A549 (cell line): ENCODE results near the gene RASA2. TPM values are rescaled to one million over a fixed set of nuclear protein-coding genes. Genes with fewer than 3 reads are reported as not detected.

ENCODE experiments used
- ATAC-seq, 2 experiments: fragments of 200-7000 bp in 1 of 2; fragments of >200 bp in 1 of 2; cut with Nextera tagmentation in 1 of 2; cut with Tn5 transposase in 1 of 2; 3 replicates each; pipeline versions ENCODE4 v1.8.0 to v1.9.1; 2018 to 2020; ENCODE audit warnings: mild to moderate bottlenecking in 1 of 2, moderate library complexity in 1 of 2
- CTCF ChIA-PET: fragments of 300-600 bp; sonication (Branson Sonifier 250); formaldehyde crosslinking; extraction: SDS; loops from one replicate; lab custom pipeline; 2021; ENCODE audit warnings: antibody characterized with exemption, inconsistent platforms; lab: Yijun Ruan, JAX
- POLR2A ChIA-PET: fragments of 350-600 bp; formaldehyde crosslinking; extraction: SDS; loops from one replicate; lab custom pipeline; 2021; ENCODE audit warnings: antibody characterized with exemption, inconsistent platforms; lab: Yijun Ruan, JAX
- DNase-seq, 2 experiments: peaks; one replicate each; pipeline versions ENCODE4 v3.0.0 to v3.0.0-alpha.2; 2011 to 2016; ENCODE audit warnings: low read depth in 1 of 2, low spot score in 1 of 2
- FAIRE-seq: peaks from 2 replicates; lab custom pipeline; 2011; peaks lifted over from hg19 to GRCh38; lab: Jason Lieb, UNC
- H3K27ac ChIP-seq, 2 experiments: fragments of >200 bp; sonication (Bioruptor Twin); formaldehyde crosslinking; 3 replicates each; pipeline ENCODE4 v1.5.1; 2016 to 2017
- H3K4me1 ChIP-seq: fragments of >200 bp; sonication (Bioruptor Twin); formaldehyde crosslinking; 3 replicates; pipeline ENCODE4 v1.6.1; 2016
- H3K4me2 ChIP-seq: fragments of >200 bp; sonication (Bioruptor Twin); formaldehyde crosslinking; 3 replicates; pipeline ENCODE4 v1.6.1; 2016
- H3K4me3 ChIP-seq: fragments of >200 bp; sonication (Bioruptor Twin); formaldehyde crosslinking; 3 replicates; pipeline ENCODE4 v1.5.1; 2016
- H3K9me3 ChIP-seq: fragments of >200 bp; sonication (Bioruptor Twin); formaldehyde crosslinking; 3 replicates; pipeline ENCODE4 v1.6.1; 2016
- CEBPB ChIP-seq, 2 experiments: fragments of >200 bp in 1 of 2; sonication (Bioruptor Twin) in 1 of 2; formaldehyde crosslinking in 1 of 2; IDR thresholded peaks; 2 replicates each; pipeline ENCODE4 v1.6.1; 2012 to 2016
- CHD4 ChIP-seq: fragments of 200-600 bp; sonication (generic); IDR thresholded peaks from 2 replicates; pipeline ENCODE4 v1.6.1; 2016; ENCODE audit warnings: antibody characterized with exemption, mild to moderate bottlenecking, borderline replicate concordance
- EHF ChIP-seq: fragments of 250-450 bp; sonication (Bioruptor Pico); IDR thresholded peaks from 2 replicates; pipeline ENCODE4 v1.5.0; 2020; ENCODE audit warnings: mild to moderate bottlenecking
- ELK1 ChIP-seq: fragments of 150-350 bp; IDR thresholded peaks from 2 replicates; pipeline ENCODE4 v1.6.1; 2014; ENCODE audit warnings: low read depth, mild to moderate bottlenecking, low read length
- EP300 ChIP-seq, 2 experiments: fragments of >200 bp; sonication (Bioruptor Twin); formaldehyde crosslinking; IDR thresholded peaks; 2 replicates in 1 of 2; 3 replicates in 1 of 2; pipeline ENCODE4 v1.6.1; 2016 to 2017
- ESRRA ChIP-seq: fragments of 150-350 bp; IDR thresholded peaks from 2 replicates; pipeline ENCODE4 v1.6.1; 2014; ENCODE audit warnings: mild to moderate bottlenecking, low read length, borderline replicate concordance
- FOSB ChIP-seq: fragments of 250-450 bp; sonication (Bioruptor Pico); IDR thresholded peaks from 2 replicates; pipeline ENCODE4 v1.5.0; 2020; ENCODE audit warnings: mild to moderate bottlenecking, moderate library complexity
- GATA3 ChIP-seq: IDR thresholded peaks from 2 replicates; pipeline ENCODE4 v1.6.1; 2012; ENCODE audit warnings: borderline replicate concordance
- HES2 ChIP-seq: fragments of >200 bp; sonication (Bioruptor Twin); formaldehyde crosslinking; IDR thresholded peaks from 2 replicates; pipeline ENCODE4 v1.6.1; 2016
- HMGXB4 ChIP-seq: fragments of 250-450 bp; sonication (Bioruptor Pico); IDR thresholded peaks from 2 replicates; pipeline ENCODE4 v1.5.0; 2021; ENCODE audit warnings: mild to moderate bottlenecking, moderate library complexity, borderline replicate concordance
- HOXB13 ChIP-seq: fragments of 250-450 bp; sonication (Bioruptor Pico); IDR thresholded peaks from 2 replicates; pipeline ENCODE4 v1.5.0; 2020; ENCODE audit warnings: low read depth, mild to moderate bottlenecking, moderate library complexity
- HOXB5 ChIP-seq: fragments of 250-450 bp; sonication (Bioruptor Pico); IDR thresholded peaks from 2 replicates; pipeline ENCODE4 v1.5.0; 2020; ENCODE audit warnings: mild to moderate bottlenecking, moderate library complexity
- JUN ChIP-seq, 2 experiments: fragments of >200 bp; sonication (Bioruptor Twin); formaldehyde crosslinking; IDR thresholded peaks; 2 replicates in 1 of 2; 3 replicates in 1 of 2; pipeline ENCODE4 v1.6.1; 2016 to 2017
- JUNB ChIP-seq: fragments of >200 bp; sonication (Bioruptor Twin); formaldehyde crosslinking; IDR thresholded peaks from 2 replicates; pipeline ENCODE4 v1.6.1; 2016
- KDM5A ChIP-seq: fragments of 200-600 bp; sonication (generic); IDR thresholded peaks from 2 replicates; pipeline ENCODE4 v1.6.1; 2016; ENCODE audit warnings: antibody characterized with exemption, mild to moderate bottlenecking
- MAFK ChIP-seq: fragments of 450-650 bp; IDR thresholded peaks from 2 replicates; pipeline ENCODE4 v1.6.1; 2014; ENCODE audit not compliant: partially characterized antibody
- MAZ ChIP-seq: fragments of 150-350 bp; IDR thresholded peaks from 2 replicates; pipeline ENCODE4 v1.6.1; 2014; ENCODE audit warnings: antibody characterized with exemption, low read depth, low read length, borderline replicate concordance
- NPAS2 ChIP-seq: fragments of 250-450 bp; sonication (Bioruptor Pico); IDR thresholded peaks from 2 replicates; pipeline ENCODE4 v1.8.0; 2022; ENCODE audit warnings: mild to moderate bottlenecking, moderate library complexity, borderline replicate concordance
- PBX3 ChIP-seq: IDR thresholded peaks from 2 replicates; pipeline ENCODE4 v1.6.1; 2012
- POLR2A ChIP-seq: IDR thresholded peaks from 2 replicates; pipeline ENCODE4 v1.6.1; 2012; ENCODE audit warnings: mild to moderate bottlenecking, low read length
- POLR2AphosphoS2 ChIP-seq: conservative IDR thresholded peaks from 2 replicates; pipeline ENCODE4 v1.6.1; 2012; ENCODE audit warnings: low read length, improper control_type of control experiment, inconsistent platforms
- RAD21 ChIP-seq, 2 experiments: fragments of >200 bp in 1 of 2; sonication (Bioruptor Twin) in 1 of 2; formaldehyde crosslinking in 1 of 2; IDR thresholded peaks in 1 of 2; conservative IDR thresholded peaks in 1 of 2; 2 replicates in 1 of 2; 3 replicates in 1 of 2; pipeline ENCODE4 v1.6.1; 2012 to 2018; ENCODE audit warnings: inconsistent platforms in 1 of 2
- REST ChIP-seq: fragments of 200-600 bp; sonication (generic); IDR thresholded peaks from 2 replicates; pipeline ENCODE4 v1.6.1; 2016; ENCODE audit warnings: antibody characterized with exemption, mild to moderate bottlenecking, moderate library complexity
- SMC3 ChIP-seq: fragments of >200 bp; sonication (Bioruptor Twin); formaldehyde crosslinking; IDR thresholded peaks from 3 replicates; pipeline ENCODE4 v1.6.1; 2018; ENCODE audit warnings: inconsistent platforms
- SREBF2 ChIP-seq: fragments of 450-650 bp; IDR thresholded peaks from 2 replicates; pipeline ENCODE4 v1.6.1; 2014; ENCODE audit warnings: mild to moderate bottlenecking, moderate library complexity
- USF2 ChIP-seq: fragments of 450-650 bp; IDR thresholded peaks from 2 replicates; pipeline ENCODE4 v1.6.1; 2014; ENCODE audit warnings: antibody characterized with exemption
- ZFP36 ChIP-seq: fragments of 450-650 bp; IDR thresholded peaks from 2 replicates; pipeline ENCODE4 v1.6.1; 2014; ENCODE audit warnings: borderline replicate concordance; ENCODE audit not compliant: partially characterized antibody
- WGBS: methylation state at CpG from one replicate; pipeline ENCODE4 v1.1.6; 2017; ENCODE audit errors: missing lambda C conversion rate; 5-methylcytosine and 5-hydroxymethylcytosine counted together
- polyA plus RNA-seq, 4 experiments: library from polyadenylated mRNA; depleted of rRNA in 3 of 4; stranded (reverse); fragments of >200 nt; fragmentation: RNase III in 1 of 4; extraction: RNeasy Plus Mini Kit Qiagen cat#74134 plus additional on column Dnase treatment in 1 of 4; gene quantifications; 2 replicates in 3 of 4; 3 replicates in 1 of 4; pipeline ENCODE4 v1.2.3, GENCODE V29; 2011 to 2017

Gene RASA2
- polyA plus RNA-seq, 2 of the 4 experiments (the other 2 are of a cell fraction) = 6.7 to 12.0 TPM

GRCh38 chr3:141618103-141618910 is 131.5 kb downstream of the RASA2 start:
- Histone ChIP-seq H3K4me1 (no peaks in the 10 kb centered on the region), H3K4me2 (no peak overlapping the region), H3K4me3 (no peak overlapping the region), H3K27ac (no peak overlapping the region), H3K9me3 (no peaks in the 10 kb centered on the region)
- no peak for TF ChIP-seq FOSB (CRISPR knock-in tag)
- TF ChIP-seq POLR2A = no peak
- TF ChIP-seq NPAS2 (CRISPR knock-in tag) = no peak
- TF ChIP-seq SMC3 = no peak
- TF ChIP-seq KDM5A = no peak
- TF ChIP-seq HOXB5 (CRISPR knock-in tag) = no peak
- no peak for TF ChIP-seq PBX3
- TF ChIP-seq CEBPB (IDR thresholded peaks at IDR 0.05) = no peak
- TF ChIP-seq EHF (CRISPR knock-in tag) = no peak
- TF ChIP-seq ZFP36 = no peak
- no peak for TF ChIP-seq ELK1
- no peak for TF ChIP-seq HES2
- 93% methylated on average over 6 of the region's 6 CpGs for WGBS
- ATAC-seq (no peak), DNase-seq (no peak), FAIRE-seq (no peak)
- ChIA-PET CTCF (interaction anchor here (0.6 to 1.2 kb wide), 2 partner anchors 307 to 310 kb away, joined by 3 read pairs; no protein-coding TSS in a partner anchor), POLR2A (no interaction called here)

GRCh38 chr3:141618938-141619337 is 132.1 kb downstream of the RASA2 start:
- no peak for FAIRE-seq
- POLR2A ChIA-PET = no interaction called here
- WGBS = 93% methylated on average over 8 of the region's 8 CpGs
- no peak for ATAC-seq
- Histone ChIP-seq H3K4me2 (no peak overlapping the region), H3K4me1 (no peaks in the 10 kb centered on the region)
- TF ChIP-seq RAD21 (conservative IDR thresholded peaks at IDR 0.05 in 1 of 2, IDR thresholded peaks at IDR 0.05 in 1 of 2) = no peak
- TF ChIP-seq HMGXB4 (CRISPR knock-in tag) = no peak
- no peak for TF ChIP-seq POLR2AphosphoS2
- no peak for TF ChIP-seq REST
- no peak for TF ChIP-seq JUN (IDR thresholded peaks at IDR 0.05)
- no peak for TF ChIP-seq USF2
- no peak for TF ChIP-seq CEBPB (IDR thresholded peaks at IDR 0.05)
- no peak for TF ChIP-seq HOXB13 (CRISPR knock-in tag)
- no peak for TF ChIP-seq JUNB
- no peak for TF ChIP-seq ESRRA
- no peak for TF ChIP-seq GATA3
- no peak for TF ChIP-seq CHD4
- no peak for TF ChIP-seq SREBF2
- no peak for TF ChIP-seq MAFK
- TF ChIP-seq HES2 = no peak
- TF ChIP-seq MAZ = no peak
- no peak for TF ChIP-seq EP300 (IDR thresholded peaks at IDR 0.05)
- TF ChIP-seq, all 56 proteins: peak for 0
- no peak overlapping the region for H3K4me3 ChIP-seq
- CTCF ChIA-PET = interaction anchor here (1.2 kb wide), 1 partner anchor 26 kb away, joined by 4 read pairs; no protein-coding TSS in a partner anchor
- no peak for DNase-seq
- H3K27ac ChIP-seq = no peak overlapping the region
- no peaks in the 10 kb centered on the region for H3K9me3 ChIP-seq
